Type B pancreatic cell (in vitro differentiated cells): ENCODE results near the gene ASB16. TPM values are rescaled to one million over a fixed set of nuclear protein-coding genes. Genes with fewer than 3 reads are reported as not detected.

ENCODE experiments used
- DNase-seq: peaks from one replicate; pipeline ENCODE4 v3.0.0; 2021; ENCODE audit warnings: mixed read lengths; ENCODE audit not compliant: unreplicated experiment; ENCODE audit errors: extremely low spot score
- H3K27ac Mint-ChIP-seq: 2 replicates; pipeline ENCODE4 v1.8.0; 2021; ENCODE audit warnings: mild to moderate bottlenecking, mixed read lengths
- H3K27me3 Mint-ChIP-seq: 2 replicates; pipeline ENCODE4 v1.8.0; 2021; ENCODE audit warnings: mixed read lengths
- H3K36me3 Mint-ChIP-seq: 2 replicates; pipeline ENCODE4 v1.8.0; 2021; ENCODE audit warnings: mixed read lengths
- H3K4me1 Mint-ChIP-seq: one replicate; pipeline ENCODE4 v1.8.0; 2021; ENCODE audit warnings: mixed read lengths; ENCODE audit not compliant: unreplicated experiment
- H3K4me3 Mint-ChIP-seq: 2 replicates; pipeline ENCODE4 v1.8.0; 2021; ENCODE audit warnings: mild to moderate bottlenecking, mixed read lengths
- H3K9me3 Mint-ChIP-seq: 2 replicates; pipeline ENCODE4 v1.8.0; 2021; ENCODE audit warnings: mixed read lengths
- CTCF ChIP-seq: fragments of 200-600 bp; sonication (generic); conservative IDR thresholded peaks from 2 replicates; pipeline ENCODE4 v1.5.0; 2021; ENCODE audit warnings: antibody characterized with exemption, mild to moderate bottlenecking
- total RNA-seq: library from RNA; stranded (reverse); gene quantifications from 2 replicates; pipeline ENCODE4 v1.2.1, GENCODE V29; 2021; ENCODE audit warnings: low replicate concordance

The ASB16 gene
- total RNA-seq, 1 donor from 2014 or later: 0.68 TPM

GRCh38 chr17:44183024-44183423 lies 12.5 kb downstream of the ASB16 start:
- Mint-ChIP-seq H3K36me3 (peaks cover 14% of the 10 kb centered on the region), H3K4me3 (no peak overlapping the region), H3K27ac (no peak overlapping the region), H3K4me1 (peaks cover 16% of the 10 kb centered on the region), H3K9me3 (no peaks in the 10 kb centered on the region), H3K27me3 (no peaks in the 10 kb centered on the region)
- no peak for DNase-seq
- TF ChIP-seq CTCF: no peak

GRCh38 chr17:44184212-44184810 lies 13.8 kb downstream of the ASB16 start:
- no peaks in the 10 kb centered on the region for H3K9me3 Mint-ChIP-seq
- H3K27ac Mint-ChIP-seq: no peak overlapping the region
- no peak for TF ChIP-seq CTCF
- peaks cover 14% of the 10 kb centered on the region for H3K36me3 Mint-ChIP-seq
- no peak for DNase-seq
- peaks cover 20% of the 10 kb centered on the region for H3K4me1 Mint-ChIP-seq
- H3K27me3 Mint-ChIP-seq: no peaks in the 10 kb centered on the region
- peak overlapping the region; percentile 45 for H3K4me3 Mint-ChIP-seq

- DNase-seq: peak; percentile 99
- TF ChIP-seq CTCF: no peak
- peak within 1 kb of the TSS; percentile 100 for H3K4me3 Mint-ChIP-seq
- no peaks in the 10 kb centered on the region for H3K27me3 Mint-ChIP-seq
- peak within 1 kb of the TSS; percentile 99 for H3K27ac Mint-ChIP-seq
- H3K9me3 Mint-ChIP-seq: no peaks in the 10 kb centered on the region
- peaks cover 13% of the 10 kb centered on the region for H3K36me3 Mint-ChIP-seq
- H3K4me1 Mint-ChIP-seq: peaks cover 25% of the 10 kb centered on the region
Observed at GRCh38 chr17:44186307-44187130, 16.0 kb downstream of the ASB16 start, which contains the start of gene TMUB2. TSS of gene TMUB2 (plus strand) at chr17:44186972. CDS start at chr17:44187709, 737 bp downstream.

- Mint-ChIP-seq H3K4me1 (peaks cover 28% of the 10 kb centered on the region), H3K9me3 (no peaks in the 10 kb centered on the region)
- TF ChIP-seq CTCF: no peak
Observed at GRCh38 chr17:44187131-44187899, 16.8 kb downstream of the ASB16 start.

GRCh38 chr17:44188576-44189403 lies 18.3 kb downstream of the ASB16 start:
- Mint-ChIP-seq H3K4me3 (peak overlapping the region; percentile 100), H3K9me3 (no peaks in the 10 kb centered on the region), H3K27ac (peak overlapping the region; percentile 99), H3K36me3 (peaks cover 7% of the 10 kb centered on the region), H3K4me1 (peaks cover 30% of the 10 kb centered on the region), H3K27me3 (no peaks in the 10 kb centered on the region)
- no peak for DNase-seq
- no peak for TF ChIP-seq CTCF

More at GRCh38 chr17:44187131-44187899, 16.8 kb downstream of the ASB16 start:
- Mint-ChIP-seq H3K36me3 (peaks cover 7% of the 10 kb centered on the region), H3K27ac (peak overlapping the region; percentile 99), H3K27me3 (no peaks in the 10 kb centered on the region), H3K4me3 (peak overlapping the region; percentile 100)
- no peak for DNase-seq
